HG02759 (cell line): ENCODE results near the gene DNAH14.
"Not testable (repeated sequence)": the region's sequence is repeated elsewhere in the genome, so short reads cannot be mapped to it uniquely, and the experiment has no call there.

Experiments used
- ATAC-seq: cut with Tn5 transposase; IDR thresholded peaks from one replicate; pipeline ENCODE4 v1.9.1; 2021; ENCODE audit warnings: mild to moderate bottlenecking, moderate library complexity; ENCODE audit not compliant: unreplicated experiment

Gene DNAH14

DNA sequence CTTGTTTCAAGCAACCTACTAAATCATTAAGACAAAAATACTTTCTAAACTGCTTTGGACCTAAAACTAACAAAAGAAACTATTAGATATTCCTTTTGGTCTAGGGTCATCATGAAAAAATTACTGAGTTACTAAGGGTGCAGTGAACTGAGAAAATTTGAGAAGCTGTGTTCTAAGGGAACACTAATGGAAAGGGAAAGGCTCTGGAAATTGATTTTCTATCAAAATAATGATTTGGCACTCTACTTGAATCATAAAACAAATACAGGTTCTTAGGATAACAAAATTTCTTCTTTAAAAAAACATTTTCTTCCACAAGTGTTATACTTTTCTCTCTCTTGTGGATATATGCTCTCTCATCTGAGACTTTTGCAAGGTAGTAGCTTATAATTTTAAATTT lies 213.5 kb downstream of the DNAH14 start:
- no peak for ATAC-seq

DNA sequence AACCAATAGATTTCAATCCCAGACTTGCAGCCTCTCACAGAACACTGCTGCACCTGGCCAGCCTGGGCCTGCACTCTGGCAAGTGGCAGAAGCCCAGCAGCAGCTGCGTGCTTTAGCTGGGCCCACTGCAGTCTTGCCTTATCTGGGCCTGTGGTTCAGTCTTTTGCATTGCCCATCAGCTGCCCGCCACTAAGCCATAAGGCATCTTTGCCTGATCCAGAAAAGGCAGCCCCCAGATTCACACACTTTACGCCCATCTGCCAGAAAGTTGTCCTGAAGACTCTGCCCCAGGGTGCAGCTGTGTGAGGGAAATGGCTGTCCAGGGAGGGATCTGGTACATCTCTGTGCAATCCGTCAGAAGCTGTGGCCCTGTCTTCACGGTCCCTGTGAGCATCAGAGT lies 217.0 kb downstream of the DNAH14 start:
- ATAC-seq, result no peak

DNA sequence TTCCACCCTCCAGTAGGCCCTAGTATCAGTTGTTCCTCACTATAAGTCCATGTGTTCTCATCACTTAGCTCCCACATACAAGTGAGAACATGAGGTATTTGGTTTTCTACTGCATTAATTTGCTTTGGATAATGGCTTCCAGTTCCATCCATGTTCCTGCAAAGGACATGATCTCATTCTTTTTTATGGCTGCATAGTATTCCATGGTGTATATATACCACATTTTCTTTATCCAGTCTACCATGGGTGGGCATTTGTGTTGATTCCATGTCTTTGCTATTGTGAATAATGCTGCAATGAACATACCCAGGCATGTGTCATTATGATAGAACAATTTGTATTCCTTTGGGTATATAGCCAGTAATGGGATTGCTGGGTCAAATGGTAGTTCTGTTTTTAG lies 218.3 kb downstream of the DNAH14 start:
- not testable (repeated sequence) for ATAC-seq

DNA sequence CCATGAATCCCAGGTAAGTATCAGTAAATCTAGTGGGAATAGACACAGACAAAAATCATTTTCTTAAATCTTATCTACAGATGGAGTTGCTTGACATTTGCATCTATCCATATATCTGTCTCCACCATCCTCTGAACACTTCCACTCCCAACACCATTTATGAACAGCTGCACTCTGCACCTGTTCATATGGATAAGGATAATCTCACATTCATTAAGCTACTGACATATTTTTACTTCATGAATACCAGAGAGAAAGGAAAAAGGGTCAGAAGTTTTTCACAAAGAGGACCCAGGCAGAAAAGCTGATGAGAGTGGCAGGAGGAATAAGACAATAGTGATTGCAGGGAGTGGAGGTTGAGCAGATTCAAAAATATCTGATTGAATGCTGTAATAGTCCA lies 222.6 kb downstream of the DNAH14 start:
- ATAC-seq, result no peak

DNA sequence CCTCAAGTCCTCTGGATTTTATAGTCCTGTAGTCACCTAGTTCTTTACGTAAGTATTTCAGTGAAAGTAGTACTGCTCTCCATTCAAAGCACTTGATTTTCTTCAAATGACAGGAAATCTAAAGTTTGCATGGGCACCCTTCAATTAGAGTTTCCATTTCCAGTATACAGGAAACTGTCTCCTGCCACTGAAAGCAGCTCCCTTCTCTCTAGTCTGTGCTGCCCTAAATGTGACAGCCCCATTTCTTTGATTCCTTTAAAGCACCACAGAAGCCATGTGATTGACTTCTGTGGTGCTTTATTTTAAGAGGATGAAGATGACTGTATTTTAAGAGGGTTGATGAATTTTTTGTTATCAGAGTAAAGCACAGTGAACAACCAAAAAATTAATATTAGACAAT lies 226.1 kb downstream of the DNAH14 start:
- no peak for ATAC-seq

DNA sequence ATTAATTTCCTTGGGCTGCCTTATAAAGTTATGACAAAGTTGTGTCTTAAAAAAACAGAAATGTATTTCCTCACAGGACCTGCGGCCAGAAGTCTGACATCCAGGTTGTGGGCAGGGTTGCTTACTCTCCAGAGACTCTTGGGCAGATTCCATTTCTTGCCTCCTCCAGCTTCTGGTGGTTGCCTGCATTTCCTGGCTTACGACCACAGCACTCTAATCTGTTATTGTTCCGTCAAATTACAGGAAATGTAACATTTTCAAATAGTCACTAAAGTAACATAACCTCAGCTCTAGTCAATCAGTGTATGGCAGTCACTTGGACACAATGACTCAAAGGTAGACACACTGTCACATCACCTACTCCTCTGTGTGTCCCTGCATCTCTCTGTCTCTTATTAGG lies 226.8 kb downstream of the DNAH14 start:
- no peak for ATAC-seq

DNA sequence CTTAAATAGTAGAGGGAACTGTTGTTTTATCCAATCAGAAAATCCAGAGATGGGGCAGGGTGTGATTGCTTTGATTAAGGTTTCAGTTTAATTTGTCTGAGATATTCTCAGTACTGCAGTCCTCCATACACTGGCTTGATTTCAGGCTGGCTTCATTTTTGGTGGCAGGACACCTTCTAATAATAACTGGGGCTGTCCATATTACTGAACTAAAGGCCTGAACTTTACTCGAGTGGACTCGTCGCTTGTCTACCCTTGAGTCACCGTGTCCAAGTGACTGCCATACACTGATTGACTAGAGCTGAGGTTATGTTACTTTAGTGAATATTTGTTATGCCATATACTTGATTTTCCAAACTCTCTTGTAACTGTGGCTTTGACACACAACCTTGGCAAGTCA lies 228.8 kb downstream of the DNAH14 start:
- ATAC-seq, result no peak

DNA sequence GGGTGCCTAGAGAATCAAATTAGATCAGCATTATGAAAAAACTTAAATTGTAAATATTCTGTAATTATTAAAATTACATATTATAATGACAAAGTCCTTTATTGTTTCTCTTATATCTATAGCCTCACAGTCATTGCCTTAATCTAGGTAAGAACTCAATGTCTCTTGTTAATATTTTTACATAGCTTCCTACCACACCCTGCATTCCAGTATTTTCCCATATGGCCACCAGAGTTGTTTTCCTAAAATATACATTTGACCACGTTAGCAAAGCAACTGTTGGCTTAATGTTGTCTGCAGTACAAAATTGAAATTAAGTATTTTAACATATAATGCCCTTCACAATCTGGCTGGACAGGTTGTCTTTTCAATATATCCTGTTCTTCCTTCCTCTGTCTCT lies 230.3 kb downstream of the DNAH14 start:
- ATAC-seq, result no peak

DNA sequence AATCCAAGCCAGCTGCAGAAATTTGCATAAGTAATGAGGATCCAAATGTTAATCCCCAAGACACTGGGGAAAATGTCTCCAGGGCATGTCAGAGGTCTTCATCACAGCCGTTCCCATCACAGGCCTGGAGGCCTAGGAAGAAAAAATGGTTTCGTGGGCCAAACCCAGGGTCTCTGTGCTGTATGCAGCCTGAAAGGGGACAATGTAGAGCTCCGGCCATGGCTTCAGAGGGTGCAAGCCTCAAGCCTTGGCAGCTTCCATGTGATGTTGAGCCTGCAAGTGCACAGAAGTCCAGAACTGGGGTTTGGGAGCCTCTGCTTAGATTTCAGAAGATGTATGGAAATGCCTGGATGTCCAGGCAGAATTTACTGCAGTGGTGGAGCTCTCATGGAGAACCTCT lies 247.9 kb downstream of the DNAH14 start:
- ATAC-seq, result not testable (repeated sequence)

DNA sequence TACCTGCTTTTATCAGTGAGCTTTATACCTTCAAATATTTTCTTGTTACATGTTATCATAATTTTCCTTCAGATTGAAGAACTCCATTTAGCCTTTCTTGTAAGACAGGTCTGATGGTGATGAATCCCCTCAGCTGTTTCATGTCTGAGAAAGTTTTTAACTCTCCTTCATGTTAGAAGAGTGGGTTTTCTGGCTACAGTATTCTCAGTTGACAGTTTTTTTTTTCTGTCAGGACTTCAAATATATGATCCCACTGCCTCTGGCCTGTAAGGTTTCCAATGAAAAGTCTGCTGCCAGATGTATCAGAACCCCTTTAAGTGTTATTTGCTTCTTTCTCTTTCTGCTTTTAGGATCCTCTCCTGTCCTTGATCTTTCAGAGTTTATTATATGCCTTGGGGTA lies 250.2 kb downstream of the DNAH14 start:
- ATAC-seq, result no peak

DNA sequence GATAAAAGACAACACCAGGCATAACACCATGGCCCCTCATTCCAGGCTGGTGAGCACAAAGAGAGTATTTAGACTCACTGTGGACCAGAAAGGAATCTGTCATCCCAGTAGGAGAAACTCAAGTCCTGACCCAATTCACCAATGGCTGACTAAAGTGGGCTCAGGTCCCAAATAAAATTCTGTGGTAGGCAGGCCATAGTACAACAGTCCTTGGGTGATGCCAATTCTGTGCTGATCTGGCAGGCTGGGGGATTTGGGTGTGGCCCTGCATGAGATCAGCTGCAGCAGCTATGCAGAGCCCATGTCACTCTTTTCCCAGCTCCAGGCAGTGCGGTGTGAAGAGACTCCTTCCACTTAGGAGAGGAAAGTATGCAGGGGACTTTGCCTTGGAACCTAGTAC lies 253.2 kb downstream of the DNAH14 start:
- ATAC-seq, result no peak

DNA sequence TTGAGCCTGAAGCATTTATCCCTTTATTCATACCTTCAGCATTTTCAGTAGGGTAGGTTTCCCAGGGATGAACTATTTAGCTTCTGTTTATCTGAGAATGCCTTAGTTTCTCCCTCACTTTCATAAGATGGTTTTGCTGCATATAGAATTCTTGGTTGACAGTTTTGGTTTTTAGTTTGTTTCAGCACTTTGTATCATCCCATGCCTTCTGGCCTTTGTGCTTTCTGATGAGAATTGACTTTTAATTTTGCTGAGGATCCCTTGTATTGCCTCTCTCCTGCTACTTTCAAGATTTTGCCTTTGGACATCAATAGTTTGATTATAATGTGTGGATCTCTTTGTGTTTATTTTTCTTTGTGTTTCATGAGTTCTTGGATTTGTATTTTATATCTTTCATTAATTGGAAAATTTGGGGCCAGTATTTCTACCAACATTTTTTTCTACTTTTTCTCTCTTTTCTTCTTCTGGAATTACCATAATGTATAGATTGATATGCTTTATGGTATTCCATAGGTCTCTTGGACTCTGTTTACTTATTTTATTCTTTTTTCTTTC lies 261.8 kb downstream of the DNAH14 start:
- ATAC-seq, result no peak

DNA sequence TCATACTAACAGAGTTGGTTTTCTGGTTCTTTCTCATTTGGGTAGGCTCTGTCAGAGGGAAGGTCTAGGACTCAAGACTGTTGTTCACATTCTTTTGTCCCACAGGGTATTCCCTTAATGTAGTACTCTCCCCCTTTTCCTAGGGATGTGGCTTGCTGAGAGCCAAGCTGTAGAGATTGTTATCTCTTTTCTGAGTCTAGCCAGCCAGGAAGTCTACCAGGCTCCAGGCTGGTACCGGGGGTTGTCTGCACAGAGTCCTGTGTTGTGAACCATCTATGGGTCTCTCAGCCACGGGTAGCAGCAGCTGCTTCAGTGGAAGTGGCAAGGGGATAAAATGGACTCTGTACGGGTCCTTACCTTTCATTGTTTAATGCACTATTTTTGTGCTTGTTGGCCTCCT lies 272.0 kb downstream of the DNAH14 start:
- ATAC-seq, result no peak

DNA sequence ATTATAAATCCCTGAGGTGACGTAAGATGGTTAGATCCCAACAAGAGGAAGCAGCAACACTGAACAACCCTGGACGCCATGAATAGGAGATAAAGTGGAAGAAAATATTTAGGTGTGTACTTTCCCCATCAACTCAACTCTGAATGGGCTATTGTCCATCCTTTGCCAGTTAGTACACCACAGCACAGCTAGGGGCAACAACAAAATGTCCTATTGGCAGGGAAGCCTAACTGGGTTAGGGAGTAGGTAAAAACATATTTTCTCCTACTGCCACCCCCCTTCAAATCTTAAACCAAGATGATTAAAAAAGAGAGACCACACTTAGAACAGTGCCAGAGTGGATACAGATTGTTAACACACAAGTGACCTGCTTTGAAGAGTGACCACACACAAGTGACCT lies 278.3 kb downstream of the DNAH14 start:
- ATAC-seq, result no peak

DNA sequence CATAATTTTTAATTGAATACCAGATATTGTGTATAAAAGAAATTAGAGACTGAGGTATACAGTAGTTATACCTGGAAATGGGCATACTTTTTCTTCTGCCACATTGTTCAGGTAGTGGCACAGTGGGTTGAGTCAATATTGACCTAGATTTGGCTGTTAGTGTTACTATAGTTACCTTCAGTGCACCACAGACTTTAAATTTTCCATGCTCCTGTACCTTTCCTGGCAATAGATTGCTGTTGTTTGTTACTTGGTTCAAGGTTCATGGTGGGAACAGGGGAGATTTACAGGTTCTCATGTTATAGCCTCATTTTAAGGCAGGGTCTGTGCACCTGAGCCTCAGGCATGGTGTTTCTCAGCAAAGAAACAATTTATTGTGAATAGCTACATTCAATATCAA lies 279.7 kb downstream of the DNAH14 start:
- no peak for ATAC-seq

DNA sequence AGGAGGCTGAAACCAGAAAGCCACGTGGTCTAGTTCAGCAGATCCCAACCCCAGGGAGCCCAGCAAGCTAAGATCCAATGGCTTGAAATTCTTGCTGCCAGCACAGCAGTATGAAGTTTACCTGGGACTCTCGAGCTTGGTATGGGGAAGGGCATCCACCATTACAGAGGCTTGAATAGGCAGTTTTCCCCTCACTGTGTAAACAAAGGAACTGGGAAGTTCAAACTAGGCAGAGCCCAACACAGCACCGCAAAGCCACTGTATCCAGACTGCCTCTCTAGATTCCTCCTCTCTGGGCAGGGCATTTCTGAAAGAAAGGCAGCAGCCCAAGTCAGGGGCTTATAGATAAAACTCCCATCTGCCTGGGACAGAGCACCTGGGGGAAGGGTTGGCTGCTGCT lies 280.7 kb downstream of the DNAH14 start:
- ATAC-seq, result not testable (repeated sequence)

DNA sequence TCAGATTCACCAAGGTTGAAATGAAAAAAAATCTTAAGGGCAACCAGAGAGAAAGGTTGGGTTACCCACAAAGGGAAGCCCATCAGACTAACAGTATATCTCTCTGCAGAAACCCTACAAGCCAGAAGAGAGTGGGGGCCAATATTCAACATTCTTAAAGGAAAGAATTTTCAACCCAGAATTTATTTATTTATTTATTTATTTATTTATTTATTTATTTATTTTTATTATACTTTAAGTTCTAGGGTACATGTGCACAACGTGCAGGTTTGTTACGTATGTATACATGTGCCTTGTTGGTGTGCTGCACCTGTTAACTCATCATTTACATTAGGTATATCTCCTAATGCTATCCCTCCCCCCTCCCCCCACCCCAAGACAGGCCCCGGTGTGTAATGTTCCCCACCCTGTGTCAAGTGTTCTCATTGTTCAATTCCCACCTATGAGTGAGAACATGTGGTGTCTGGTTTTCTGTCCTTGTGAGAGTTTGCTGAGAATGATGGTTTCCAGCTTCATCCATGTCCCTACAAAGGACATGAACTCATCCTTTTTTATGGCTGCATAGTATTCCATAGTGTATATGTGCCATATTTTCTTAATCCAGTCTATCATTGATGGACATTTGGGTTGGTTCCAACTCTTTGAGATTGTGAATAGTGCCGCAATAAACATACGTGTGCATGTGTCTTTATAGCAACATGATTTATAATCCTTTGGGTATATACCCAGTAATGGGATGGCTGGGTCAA lies 282.4 kb downstream of the DNAH14 start:
- not testable (repeated sequence) for ATAC-seq

DNA sequence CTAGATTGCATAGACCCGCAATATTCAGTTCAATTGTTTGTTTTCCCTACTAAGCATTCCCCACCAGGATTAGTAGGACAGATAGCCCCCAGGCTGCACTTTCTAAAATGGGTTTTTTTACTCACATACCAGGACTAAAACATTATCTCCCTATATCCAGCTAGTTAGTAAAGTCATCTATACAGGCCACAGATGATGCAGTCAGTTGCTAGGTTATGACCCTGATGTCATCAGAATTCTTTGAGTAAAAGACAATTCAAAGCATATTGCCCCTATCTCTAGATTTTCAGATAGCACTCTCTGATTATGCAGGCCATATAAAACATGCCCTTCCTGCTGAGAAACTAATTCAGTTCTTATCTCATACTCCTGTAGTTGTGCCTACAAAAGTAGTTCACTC lies 294.8 kb downstream of the DNAH14 start:
- ATAC-seq, result no peak

DNA sequence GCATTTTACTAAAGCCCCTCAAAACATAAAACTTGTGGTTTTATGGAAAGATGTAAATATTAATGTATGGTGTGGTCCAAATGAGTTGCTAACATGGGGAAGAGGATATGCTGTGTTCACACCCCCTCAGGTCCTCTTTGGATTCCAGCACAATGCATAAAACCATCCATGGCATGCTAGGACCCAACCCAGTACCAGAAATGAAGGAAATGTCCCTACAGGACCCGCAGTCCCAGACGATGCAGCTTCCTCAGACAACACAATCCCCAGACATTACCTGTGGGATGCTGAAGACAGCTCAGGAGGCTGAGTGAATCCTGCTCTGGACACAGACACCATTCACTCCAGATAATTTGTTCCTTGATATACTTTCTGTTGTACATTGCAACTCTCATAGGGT lies 296.2 kb downstream of the DNAH14 start:
- no peak for ATAC-seq

DNA sequence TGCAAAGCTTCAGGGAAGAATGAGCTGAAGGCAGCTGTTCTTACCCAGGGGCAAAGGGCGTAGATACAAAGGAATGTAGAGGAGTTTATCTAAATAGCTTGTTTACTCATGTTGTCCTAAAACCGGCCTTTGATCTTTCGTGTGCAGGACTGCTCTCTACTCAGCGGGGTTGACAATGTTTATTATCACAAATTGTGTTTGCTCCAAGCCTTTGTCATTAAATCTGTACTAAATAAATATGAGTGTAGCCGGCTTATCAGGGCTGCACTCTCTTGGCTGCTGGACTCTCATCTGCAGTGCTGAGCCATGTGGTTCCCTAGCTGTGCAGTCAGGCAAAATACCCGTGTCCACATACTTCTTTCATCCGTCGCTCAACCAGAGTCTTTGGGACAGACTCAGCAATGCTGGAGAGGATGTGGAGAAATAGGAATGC lies 299.4 kb downstream of the DNAH14 start:
- ATAC-seq, result no peak

DNA sequence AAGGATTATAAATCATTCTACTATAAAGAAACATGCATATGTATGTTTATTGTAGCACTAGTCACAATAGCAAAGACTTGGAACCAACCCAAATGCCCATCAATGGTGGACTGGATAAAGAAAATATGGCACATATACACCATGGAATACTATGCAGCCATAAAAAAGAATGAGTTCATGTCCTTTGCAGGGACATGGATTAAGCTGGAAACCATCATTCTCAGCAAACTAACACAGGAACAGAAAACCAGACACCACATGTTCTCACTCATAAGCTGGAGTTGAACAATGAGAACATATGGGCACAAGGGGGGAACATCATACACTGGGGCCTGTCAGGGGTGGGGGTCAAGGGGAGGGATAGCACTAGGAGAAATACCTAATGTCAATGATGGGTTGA lies 300.0 kb downstream of the DNAH14 start:
- not testable (repeated sequence) for ATAC-seq

DNA sequence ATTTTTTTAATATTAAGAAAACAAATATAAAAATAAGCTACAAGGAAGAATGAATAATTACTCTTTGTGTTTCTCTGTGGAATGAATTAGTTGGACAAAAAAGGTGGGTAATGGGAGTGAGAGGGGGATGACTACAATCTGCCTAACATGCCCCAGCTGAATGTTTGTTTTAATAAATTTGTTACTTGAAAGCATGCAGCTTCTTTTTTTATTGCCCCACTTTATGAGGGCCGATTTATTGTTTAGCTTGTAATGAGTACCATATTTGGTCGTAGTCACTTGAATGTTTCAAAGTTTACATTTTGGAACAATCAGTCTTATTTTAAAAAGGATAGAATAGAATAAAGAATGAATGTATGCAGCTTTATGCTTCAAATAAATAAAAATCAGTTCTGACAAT lies 301.0 kb downstream of the DNAH14 start:
- no peak for ATAC-seq

DNA sequence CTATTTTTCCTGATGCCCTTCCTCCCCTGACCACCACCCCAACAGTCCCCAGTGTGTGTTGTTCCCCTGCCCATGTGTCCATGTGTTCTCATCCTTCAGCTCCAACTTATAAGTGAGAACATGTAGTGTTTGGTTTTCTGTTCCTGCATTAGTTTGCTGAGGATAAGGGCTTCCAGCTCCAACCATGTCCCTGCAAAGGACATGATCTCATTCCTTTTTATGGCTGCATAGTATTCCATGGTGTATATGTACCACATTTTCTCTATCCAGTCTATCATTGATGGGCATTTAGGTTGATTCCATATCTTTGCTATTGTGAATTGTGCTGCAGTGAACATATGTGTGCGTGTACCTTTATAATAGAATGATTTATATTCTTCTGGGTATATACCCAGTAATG lies 303.5 kb downstream of the DNAH14 start:
- not testable (repeated sequence) for ATAC-seq
